HG03066 (cell line): ENCODE data around the gene KRT3.
"Not testable (repeated sequence)": the region's sequence is repeated elsewhere in the genome, so short reads cannot be mapped to it uniquely, and the experiment has no call there.

Source experiments
- ATAC-seq: cut with Tn5 transposase; IDR thresholded peaks from one replicate; pipeline ENCODE4 v1.9.1; 2021; ENCODE audit warnings: low read depth; ENCODE audit not compliant: unreplicated experiment

Gene KRT3

GRCh38 chr12:52799505-52800211, 3.7 kb upstream of the KRT3 start:
- no peak for ATAC-seq

GRCh38 chr12:52798671-52799504, 3.0 kb upstream of the KRT3 start:
- ATAC-seq, result no peak

GRCh38 chr12:52798003-52798670, 2.2 kb upstream of the KRT3 start:
- ATAC-seq, result no peak

- no peak for ATAC-seq
Measured at GRCh38 chr12:52797529-52797894, 1.6 kb upstream of the KRT3 start.

- no peak for ATAC-seq
Measured at GRCh38 chr12:52796839-52797528, 1.1 kb upstream of the KRT3 start.

GRCh38 chr12:52796429-52796794, 495 bp upstream of the KRT3 start:
- no peak for ATAC-seq

GRCh38 chr12:52795332-52795674, 614 bp downstream of the KRT3 start:
- not testable (repeated sequence) for ATAC-seq

- ATAC-seq, result no peak
Measured at GRCh38 chr12:52794479-52795331, 1.2 kb downstream of the KRT3 start.

GRCh38 chr12:52792185-52793029, 3.5 kb downstream of the KRT3 start:
- ATAC-seq, result no peak

- no peak for ATAC-seq
Measured at GRCh38 chr12:52791271-52792184, 4.4 kb downstream of the KRT3 start.

- no peak for ATAC-seq
Measured at GRCh38 chr12:52790427-52791270, 5.3 kb downstream of the KRT3 start.

GRCh38 chr12:52789637-52790426, 6.1 kb downstream of the KRT3 start:
- ATAC-seq, result no peak

GRCh38 chr12:52788876-52789636, 6.9 kb downstream of the KRT3 start:
- no peak for ATAC-seq

GRCh38 chr12:52788192-52788875, 7.6 kb downstream of the KRT3 start:
- no peak for ATAC-seq
